DMS79 (cell line): ENCODE results near the gene PRM1.
"Not testable (repeated sequence)": the region's sequence is repeated elsewhere in the genome, so short reads cannot be mapped to it uniquely, and the experiment has no call there.

ENCODE experiments used
- DNase-seq: peaks from one replicate; lab custom pipeline; 2025; lab: John Stamatoyannopoulos, UW

The PRM1 gene

GRCh38 chr16:11297492-11298142, 16.5 kb upstream of the PRM1 start:
- peak; percentile 95 for DNase-seq

- DNase-seq: no peak
These were observed 15.8 kb upstream of the PRM1 start for GRCh38 chr16:11296706-11297491.

GRCh38 chr16:11296351-11296705, 15.2 kb upstream of the PRM1 start:
- no peak for DNase-seq

GRCh38 chr16:11295672-11296071, 14.5 kb upstream of the PRM1 start:
- DNase-seq: no peak

GRCh38 chr16:11292076-11292748, 11.1 kb upstream of the PRM1 start:
- no peak for DNase-seq

GRCh38 chr16:11291091-11291703, 10.1 kb upstream of the PRM1 start:
- DNase-seq: no peak

- DNase-seq: no peak
These were observed 9.2 kb upstream of the PRM1 start for GRCh38 chr16:11290102-11290893.

- DNase-seq: not testable (repeated sequence)
These were observed 8.6 kb upstream of the PRM1 start for GRCh38 chr16:11289696-11290095.

GRCh38 chr16:11289202-11289601, 8.1 kb upstream of the PRM1 start:
- no peak for DNase-seq

GRCh38 chr16:11285842-11286241, 4.7 kb upstream of the PRM1 start:
- no peak for DNase-seq

- DNase-seq: no peak
These were observed 2.7 kb upstream of the PRM1 start for GRCh38 chr16:11283820-11284248.

GRCh38 chr16:11278681-11279628, 2.2 kb downstream of the PRM1 start:
- no peak for DNase-seq

- no peak for DNase-seq
These were observed 3.4 kb downstream of the PRM1 start for GRCh38 chr16:11277607-11278337.

GRCh38 chr16:11276896-11277593, 4.1 kb downstream of the PRM1 start:
- DNase-seq: no peak

GRCh38 chr16:11276143-11276895, 4.8 kb downstream of the PRM1 start, which contains the start of gene PRM2:
TSS of gene PRM2 (minus strand) at chr16:11276480. CDS start at chr16:11276370, 110 bp downstream.
- DNase-seq: no peak

GRCh38 chr16:11274964-11275363, 6.2 kb downstream of the PRM1 start:
- no peak for DNase-seq

GRCh38 chr16:11273721-11274324, 7.3 kb downstream of the PRM1 start:
- peak; percentile 5 for DNase-seq
